Suprapubic skin (tissue), 4 donors: ENCODE measurements around the gene CABLES1.

ENCODE experiments used
- POLR2A ChIP-seq, 2 donors: fragments of 450-650 bp; IDR thresholded peaks; one replicate each; pipeline ENCODE4 v1.6.1; 2017; ENCODE audit warnings: antibody characterized with exemption in 2 of 2, mild to moderate bottlenecking in 2 of 2, moderate library complexity in 2 of 2
- POLR2AphosphoS5 ChIP-seq, 3 donors: sonication (generic); formaldehyde crosslinking; IDR thresholded peaks; one replicate each; pipeline ENCODE4 v1.6.1; 2017; ENCODE audit warnings: antibody characterized with exemption in 3 of 3
- TF ChIP-seq, protein P1 (sequence below), 2 donors: fragments of 200-600 bp in 1 of 2; fragments of 450-650 bp in 1 of 2; sonication (generic) in 1 of 2; IDR thresholded peaks; one replicate each; pipeline ENCODE4 v1.5.1; 2016 to 2019; ENCODE audit warnings: antibody characterized with exemption in 2 of 2, mild to moderate bottlenecking in 1 of 2, moderate library complexity in 1 of 2

- TF ChIP-seq POLR2A (IDR thresholded peaks at IDR 0.05) (no peak), POLR2AphosphoS5 (IDR thresholded peaks at IDR 0.05) (no peak)
- TF ChIP-seq, protein P1, sequence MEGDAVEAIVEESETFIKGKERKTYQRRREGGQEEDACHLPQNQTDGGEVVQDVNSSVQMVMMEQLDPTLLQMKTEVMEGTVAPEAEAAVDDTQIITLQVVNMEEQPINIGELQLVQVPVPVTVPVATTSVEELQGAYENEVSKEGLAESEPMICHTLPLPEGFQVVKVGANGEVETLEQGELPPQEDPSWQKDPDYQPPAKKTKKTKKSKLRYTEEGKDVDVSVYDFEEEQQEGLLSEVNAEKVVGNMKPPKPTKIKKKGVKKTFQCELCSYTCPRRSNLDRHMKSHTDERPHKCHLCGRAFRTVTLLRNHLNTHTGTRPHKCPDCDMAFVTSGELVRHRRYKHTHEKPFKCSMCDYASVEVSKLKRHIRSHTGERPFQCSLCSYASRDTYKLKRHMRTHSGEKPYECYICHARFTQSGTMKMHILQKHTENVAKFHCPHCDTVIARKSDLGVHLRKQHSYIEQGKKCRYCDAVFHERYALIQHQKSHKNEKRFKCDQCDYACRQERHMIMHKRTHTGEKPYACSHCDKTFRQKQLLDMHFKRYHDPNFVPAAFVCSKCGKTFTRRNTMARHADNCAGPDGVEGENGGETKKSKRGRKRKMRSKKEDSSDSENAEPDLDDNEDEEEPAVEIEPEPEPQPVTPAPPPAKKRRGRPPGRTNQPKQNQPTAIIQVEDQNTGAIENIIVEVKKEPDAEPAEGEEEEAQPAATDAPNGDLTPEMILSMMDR (IDR thresholded peaks at IDR 0.05) = no peak
Observed at GRCh38 chr18:23301972-23302371, 166.7 kb downstream of the CABLES1 start.
